ENCODE results near the gene PRM1.

PRM1 gene

DNA sequence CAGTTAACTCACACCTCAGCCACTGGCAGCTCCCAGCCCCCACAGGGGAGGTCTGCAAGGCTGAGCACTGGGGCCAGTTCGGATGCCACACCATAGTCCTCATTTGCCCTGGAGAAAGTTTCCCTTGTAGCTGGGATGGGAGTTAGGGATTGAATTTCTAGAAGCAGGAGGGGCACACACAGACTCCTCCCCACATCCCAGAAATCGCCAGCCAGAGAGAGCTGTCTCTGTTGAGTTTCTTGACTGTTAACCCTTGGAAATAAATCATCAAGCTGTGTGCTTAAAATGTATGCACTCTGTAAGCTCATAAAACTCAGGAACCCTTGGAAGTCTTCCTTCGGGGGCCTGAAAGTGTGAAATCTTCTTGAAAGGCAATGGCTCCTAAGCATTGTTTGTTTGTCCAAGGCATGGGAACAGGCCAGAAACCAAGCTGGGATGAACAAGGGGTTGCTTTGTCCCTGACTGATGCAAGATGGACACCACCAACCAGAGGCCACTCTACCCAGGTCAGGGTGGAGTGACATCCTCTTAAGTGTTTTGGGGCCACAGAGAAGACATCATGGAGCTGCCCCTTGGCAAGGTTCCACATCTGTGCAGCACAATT lies 7.3 kb downstream of the PRM1 start:
- no peak for DNase-seq (ENCODE audit: low spot score)

DNA sequence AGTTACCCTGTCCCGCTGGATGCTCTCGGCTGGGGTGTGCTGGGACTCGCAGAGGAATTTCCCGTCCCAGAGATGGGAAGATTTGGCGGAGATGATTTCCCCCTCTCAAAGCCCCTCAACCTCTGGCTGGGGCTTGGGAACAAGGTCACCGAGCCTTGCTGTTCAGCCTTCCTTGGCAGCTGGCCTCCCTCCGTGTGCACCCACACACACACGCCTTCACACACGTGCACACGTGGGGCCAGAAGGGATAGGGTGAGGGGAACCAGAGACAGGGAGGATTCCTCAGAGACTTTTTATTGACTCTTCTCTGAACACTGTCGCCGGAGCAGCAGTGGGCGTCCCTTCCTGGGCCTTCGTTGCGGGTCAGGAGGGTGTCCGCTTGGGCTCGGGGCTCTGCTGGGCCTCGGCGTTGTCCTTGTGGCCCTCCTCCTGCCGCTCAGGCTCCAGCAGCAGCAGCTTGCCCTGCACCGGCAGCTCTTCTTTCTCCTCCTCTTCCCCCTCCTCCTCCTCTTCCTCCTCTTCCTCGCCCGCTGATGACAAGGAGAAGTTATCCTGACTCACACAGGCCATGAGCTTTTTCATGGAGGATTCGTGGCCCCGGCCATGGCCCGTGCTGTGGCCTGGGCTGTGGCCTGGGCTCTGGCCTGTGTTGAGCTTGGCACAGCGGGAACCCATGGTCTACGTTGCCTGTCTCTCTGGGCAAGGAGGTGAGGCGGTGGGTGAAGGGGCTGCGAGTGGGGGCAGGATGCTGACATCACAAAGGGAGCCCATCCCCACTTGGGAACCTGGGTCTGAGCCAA lies 8.0 kb downstream of the PRM1 start, which contains the start of gene PRM3:
PRM3 (minus strand) TSS at position 709 of the 800 bp plus-strand sequence; CDS start at position 675, 34 bp downstream.
- no peak for DNase-seq (ENCODE audit: low spot score)

- DNase-seq (ENCODE audit: low spot score) = no peak
Observed at GRCh38 chr16:11272484-11272883, 8.6 kb downstream of the PRM1 start.

DNA sequence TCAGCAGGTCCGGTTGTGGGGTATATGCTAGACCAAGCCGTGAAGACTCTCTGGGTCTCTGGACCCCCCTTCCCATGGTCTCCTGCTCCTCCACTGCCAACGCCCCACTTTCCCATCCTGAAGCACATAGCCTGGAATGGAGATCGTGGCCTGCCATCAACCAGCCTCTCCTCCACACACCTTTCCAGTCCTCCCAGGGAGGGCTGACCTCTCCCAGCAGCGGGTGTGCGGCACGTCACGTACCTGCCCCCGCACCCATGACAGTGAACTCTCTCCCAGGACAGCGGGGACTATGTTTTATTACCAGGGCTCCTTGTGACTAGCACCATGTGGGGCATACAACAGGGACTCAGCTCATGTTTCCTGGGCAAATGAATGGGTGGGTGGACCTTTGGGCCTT lies 9.5 kb downstream of the PRM1 start:
- no peak for DNase-seq (ENCODE audit: low spot score)

- no peak for DNase-seq (ENCODE audit: low spot score)
Observed at GRCh38 chr16:11270602-11271162, 10.4 kb downstream of the PRM1 start.

DNA sequence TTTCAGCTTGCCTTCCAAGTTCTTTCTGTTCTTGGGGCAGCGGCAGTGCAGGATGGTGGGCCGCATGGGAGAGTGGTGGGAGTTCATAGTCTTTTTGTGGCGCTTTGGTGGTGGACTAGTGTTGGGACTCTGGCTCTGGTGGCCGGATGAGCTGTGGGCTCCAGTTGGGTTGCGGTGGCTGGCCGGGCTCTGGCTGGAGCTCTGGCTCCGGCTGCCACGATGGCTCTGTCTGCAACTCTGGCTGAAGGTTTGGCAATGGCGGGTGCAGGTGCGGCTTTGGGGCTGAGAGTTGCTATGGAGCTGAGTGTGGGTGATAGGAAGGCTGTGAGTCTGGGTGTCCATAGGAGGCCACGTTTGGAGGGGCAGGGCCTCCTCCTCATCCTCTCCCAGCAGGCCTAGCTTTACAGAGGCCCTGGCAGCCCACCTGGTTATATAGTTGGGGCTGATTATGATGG lies 12.2 kb downstream of the PRM1 start, which contains the start of gene TNP2:
TNP2 (minus strand) TSS at position 405 of the 455 bp plus-strand sequence; CDS start at position 342, 63 bp downstream.
- no peak for DNase-seq (ENCODE audit: low spot score)

- DNase-seq (ENCODE audit: low spot score) = no peak
Observed at GRCh38 chr16:11265124-11265523, 16.0 kb downstream of the PRM1 start.

DNA sequence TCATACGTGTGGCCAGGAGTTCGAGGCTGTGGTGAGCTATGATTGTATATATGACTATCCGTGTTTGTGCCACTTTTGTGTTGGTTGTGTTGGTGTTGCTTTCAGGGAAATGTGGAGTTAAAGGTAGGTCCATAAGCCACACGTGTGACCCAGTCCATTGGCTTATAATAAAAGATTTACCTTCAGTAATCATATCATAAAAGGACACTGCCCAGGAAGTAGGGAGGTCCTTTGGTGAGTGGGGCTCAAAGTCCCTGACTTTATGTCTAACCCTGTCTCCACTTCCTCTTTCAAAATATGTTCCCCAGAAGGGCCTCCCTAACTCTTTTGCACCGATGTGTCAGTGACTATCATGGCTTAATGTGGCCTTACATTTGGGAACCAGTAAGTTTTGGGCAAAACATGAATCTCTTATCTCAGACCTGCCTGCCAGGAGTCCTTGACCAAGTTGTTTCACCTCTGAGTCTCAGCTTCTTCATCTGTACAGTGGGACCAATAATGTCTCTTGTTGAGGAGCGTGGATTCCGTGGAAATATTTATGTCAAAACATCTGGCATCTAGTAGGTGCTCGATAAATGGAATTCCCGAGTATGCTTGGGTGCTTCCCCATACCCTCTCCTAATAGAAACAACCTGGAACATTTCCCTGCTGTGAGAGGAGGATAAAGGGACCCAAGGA lies 16.8 kb downstream of the PRM1 start:
- DNase-seq (ENCODE audit: low spot score) = no peak

DNA sequence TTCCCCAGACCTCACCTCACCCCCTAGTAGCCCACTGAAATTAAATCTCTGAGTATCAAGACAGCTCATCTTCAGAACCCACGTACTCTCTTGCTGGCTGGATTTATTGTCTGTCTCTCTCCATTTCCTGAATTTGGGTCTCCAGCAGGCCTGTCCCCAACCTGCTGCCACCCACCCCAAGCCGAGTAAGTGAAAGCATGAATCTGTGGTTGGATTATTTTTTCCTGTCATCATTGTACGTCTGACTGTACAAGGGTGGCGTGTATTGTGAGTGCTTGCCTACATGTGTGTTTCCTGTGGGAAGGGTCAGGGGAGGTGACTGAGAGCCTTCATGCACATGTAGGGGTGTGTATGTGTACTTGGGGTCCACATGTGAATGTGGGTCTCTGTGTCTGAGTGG lies 17.4 kb downstream of the PRM1 start:
- no peak for DNase-seq (ENCODE audit: low spot score)

DNA sequence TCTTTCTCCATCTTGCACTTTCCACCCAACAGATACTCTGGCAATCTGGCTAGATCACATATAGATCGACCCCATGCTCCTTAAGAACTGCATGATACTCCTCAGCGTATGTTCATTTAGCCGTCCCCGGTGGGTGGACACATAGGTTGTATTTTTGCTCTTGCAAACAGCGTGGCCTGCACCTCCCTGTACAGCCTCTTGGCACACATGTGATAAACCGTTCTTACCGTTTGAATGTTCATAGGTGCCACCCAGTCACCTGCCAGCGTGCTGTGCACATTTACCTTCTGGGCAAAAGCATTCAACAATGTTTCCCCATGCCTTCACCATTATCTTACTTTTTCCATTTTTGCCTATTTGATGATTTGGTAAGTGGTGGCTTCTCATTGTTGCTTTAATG lies 18.2 kb downstream of the PRM1 start:
- no peak for DNase-seq (ENCODE audit: low spot score)

GRCh38 chr16:11260596-11260966 lies 20.5 kb downstream of the PRM1 start:
- no peak for DNase-seq (ENCODE audit: low spot score)

DNA sequence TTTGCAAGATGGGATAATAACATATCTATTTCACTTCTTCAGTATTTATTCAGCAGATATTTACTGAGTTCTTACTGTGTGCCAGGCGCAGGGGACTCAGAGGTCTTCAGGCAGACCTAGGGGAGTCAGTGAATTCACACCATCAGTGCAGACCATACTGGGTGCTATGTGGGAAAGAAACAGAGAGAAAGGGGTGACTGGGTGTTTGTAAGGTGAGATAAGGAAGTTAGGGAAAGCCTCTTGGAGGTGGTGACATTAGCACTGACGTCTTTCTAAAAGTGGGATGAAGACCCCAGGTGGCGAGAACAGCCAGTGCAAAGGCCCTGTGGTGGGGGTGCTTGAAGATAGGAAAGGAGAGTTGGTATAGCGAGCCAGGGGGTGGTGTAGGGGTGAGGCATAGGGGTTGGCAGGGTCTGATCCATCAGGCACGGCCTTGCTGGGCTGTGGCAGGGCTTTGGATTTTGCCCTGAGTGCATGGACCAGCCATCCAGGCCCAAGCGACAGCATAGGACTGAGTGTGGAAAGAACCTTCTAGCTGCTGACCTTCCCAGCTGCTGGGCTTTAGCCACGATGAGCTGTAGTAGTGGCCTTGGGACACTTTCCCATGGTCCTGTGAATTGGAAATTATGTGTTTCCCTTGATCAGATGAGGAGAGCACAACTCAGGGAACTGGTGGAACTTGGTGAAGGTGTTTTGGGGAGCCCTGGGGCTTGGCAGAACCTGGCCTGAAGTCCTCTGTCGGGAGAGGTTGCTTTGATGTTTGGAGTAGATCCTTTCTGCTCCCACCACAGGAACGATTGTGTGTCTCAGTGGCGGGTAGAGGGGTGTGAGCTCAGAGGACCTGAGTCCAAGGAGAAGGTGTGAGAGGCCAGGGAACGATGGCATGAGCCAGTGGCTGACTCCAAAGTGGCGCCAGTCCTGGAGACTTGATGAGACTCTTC lies 21.2 kb downstream of the PRM1 start:
- DNase-seq (ENCODE audit: low spot score) = no peak

- peak; percentile 70 for DNase-seq (ENCODE audit: low spot score)
Observed at GRCh38 chr16:11258553-11259492, 22.3 kb downstream of the PRM1 start.

DNA sequence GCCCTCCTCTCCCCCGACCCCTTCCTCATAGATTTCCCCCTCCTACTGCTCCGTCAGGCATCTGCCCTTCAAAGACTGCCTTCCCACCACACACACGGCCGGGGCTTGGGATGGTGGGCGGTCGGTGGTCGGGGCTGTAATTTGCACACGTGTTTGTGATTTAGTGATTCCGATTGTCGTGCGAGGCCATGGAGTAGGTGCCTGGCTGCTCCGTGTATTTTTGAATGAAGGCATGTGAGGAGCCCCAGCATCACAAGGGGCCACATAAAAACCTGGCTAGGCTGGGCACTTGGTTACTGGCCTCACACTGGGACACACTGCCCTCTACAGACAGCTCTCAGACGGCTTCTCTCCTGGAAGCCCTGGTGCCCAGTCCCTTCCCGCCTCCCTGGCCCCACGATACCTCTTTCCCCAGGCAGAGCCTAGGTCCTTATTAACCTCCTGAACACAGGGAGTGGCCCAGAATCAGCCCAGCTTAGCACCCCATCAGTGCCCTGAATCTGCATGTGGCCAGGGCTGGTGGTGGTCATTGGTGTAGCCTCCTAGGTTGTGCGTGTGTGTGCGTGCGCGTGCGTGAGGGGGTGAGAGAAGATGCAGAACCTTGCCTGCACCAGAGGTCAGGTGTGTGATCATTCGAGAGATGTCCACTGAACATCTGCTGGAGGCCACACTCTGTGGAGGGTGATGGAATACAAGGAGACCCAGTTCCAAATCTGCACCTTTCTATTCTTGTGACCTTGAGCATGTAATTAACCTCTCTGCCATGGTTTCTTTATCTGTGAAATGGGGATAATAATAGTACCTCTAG lies 23.8 kb downstream of the PRM1 start:
- DNase-seq (ENCODE audit: low spot score) = peak; percentile 63

DNA sequence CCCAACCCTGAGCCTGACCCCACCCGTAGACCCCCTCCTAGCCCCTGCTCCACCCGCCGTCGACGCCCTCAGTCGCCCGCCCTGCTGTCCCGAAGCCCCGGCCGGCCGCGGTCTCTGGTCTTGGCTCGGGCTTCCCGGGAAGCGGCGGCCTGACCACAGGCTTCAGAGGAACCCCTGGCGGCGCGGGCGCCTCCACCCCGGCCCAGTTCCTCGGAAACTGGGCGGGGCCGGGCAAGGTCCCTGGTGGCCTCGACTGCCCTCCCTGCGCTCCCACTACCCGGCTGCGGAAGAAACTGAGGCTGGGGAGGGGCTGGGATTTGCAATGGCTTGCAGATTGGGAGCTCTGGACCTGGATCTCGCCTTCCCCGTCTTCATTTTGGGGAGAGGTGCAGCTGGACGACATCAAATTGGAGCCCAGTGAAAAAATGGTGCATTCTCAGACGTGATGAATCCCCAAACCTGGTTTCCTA lies 24.4 kb downstream of the PRM1 start:
- DNase-seq (ENCODE audit: low spot score) = no peak

GRCh38 chr16:11255737-11256660 lies 25.1 kb downstream of the PRM1 start, which contains the start of gene SOCS1:
Gene SOCS1 (minus strand): TSS chr16:11256204. CDS start chr16:11255478, 726 bp downstream.
- DNase-seq (ENCODE audit: low spot score) = peak; percentile 77

- DNase-seq (ENCODE audit: low spot score) = no peak
Observed at GRCh38 chr16:11254913-11255736, 26.0 kb downstream of the PRM1 start.
